ENCODE results near the gene APBA1. TPM values are rescaled to one million over a fixed set of nuclear protein-coding genes. Genes with fewer than 3 reads are reported as not detected.
A peak's percentile ranks its signal among the peaks of the same experiment; 100 is the strongest.

The APBA1 gene
- total and polyA plus RNA-seq, 2 of the 8 experiments (the other 6 are each of a cell fraction or from before 2014, with no cell fraction given): 0.36 to 0.60 TPM

GRCh38 chr9:69395718-69396117 lies 276.5 kb downstream of the APBA1 start:
- DNase-seq (ENCODE audit: low read depth in 1 of 2, low spot score in 2 of 2) (no peak), FAIRE-seq (no peak)
- H3K36me3 ChIP-seq (ENCODE audit: control insufficient read depth in 2 of 4, insufficient read depth in 4 of 4, low read length in 3 of 4): peaks cover 0 to 4% (median 2%) of the 10 kb centered on the region in 4 experiments; a peak in 3 of 8 replicates
- H2BK12ac ChIP-seq (ENCODE audit: low read depth, low read length): no peak overlapping the region; the same call in 1 of the 2 replicates
- ChIA-PET CTCF (ENCODE audit: partially characterized antibody) (interaction anchor here (0.6 to 1.2 kb wide), 2 partner anchors 89 to 135 kb away, joined by 3 read pairs; no protein-coding TSS in a partner anchor), POLR2A (ENCODE audit: partially characterized antibody) (no interaction called here)
- no peaks in the 10 kb centered on the region for H3K79me1 ChIP-seq (ENCODE audit: low read depth, low read length)
- no peak overlapping the region for H2AK5ac ChIP-seq (ENCODE audit: low read depth, low read length)
- H3K4me1 ChIP-seq (replicated peaks in 1 of 4; ENCODE audit: control insufficient read depth in 3 of 4, insufficient read depth in 4 of 4, low read length in 3 of 4): peaks cover 0 to 2% (median 0%) of the 10 kb centered on the region in 4 experiments; a peak in 1 of 7 replicates
- H4K5ac ChIP-seq (ENCODE audit: insufficient read length, low read depth, low read length): no peak overlapping the region
- no peak overlapping the region for H2BK20ac ChIP-seq (ENCODE audit: low read length)
- 97% methylated on average over 5 of the region's 5 CpGs; no CpG with 5 or more reads in 1 of the 2 experiments for WGBS, 2 experiments (ENCODE audit: extremely low coverage in 1 of 2, insufficient coverage in 1 of 2, insufficient read length in 1 of 2, insufficient replicate concordance in 2 of 2, low coverage in 1 of 2, low lambda C conversion rate in 2 of 2, missing lambda C conversion rate in 1 of 2)
- H3K9me3 ChIP-seq (ENCODE audit: insufficient read depth in 2 of 2, low read depth in 1 of 2, low read length in 1 of 2): no peaks in the 10 kb centered on the region
- no peaks in the 10 kb centered on the region for H4K20me1 ChIP-seq (replicated peaks in 1 of 2; ENCODE audit: control insufficient read depth in 1 of 2, insufficient read depth in 2 of 2, low read length in 2 of 2)
- H4K91ac ChIP-seq (replicated peaks; ENCODE audit: insufficient read length, low read length): no peak overlapping the region
- H3K4me3 ChIP-seq (ENCODE audit: extremely low read depth in 1 of 4, insufficient read depth in 2 of 4, low read depth in 3 of 4, low read length in 4 of 4): no peak overlapping the region
- no peak overlapping the region for H3K4ac ChIP-seq (replicated peaks; ENCODE audit: insufficient read length, low read depth, low read length)
- H4K8ac ChIP-seq (ENCODE audit: extremely low read depth, insufficient read depth, low read length): no peak overlapping the region
- H2BK5ac ChIP-seq (ENCODE audit: low read depth, low read length): 0 out of 2 replicates have a peak overlapping the region, but pooled peaks have one; percentile 26
- H3K27ac ChIP-seq (ENCODE audit: low read depth, low read length): no peak overlapping the region
- H3K23ac ChIP-seq (ENCODE audit: insufficient read length): no peak overlapping the region
- H3K14ac ChIP-seq (ENCODE audit: insufficient read length): no peak overlapping the region
- H3K9ac ChIP-seq (replicated peaks in 1 of 4; ENCODE audit: extremely low read depth in 1 of 4, low read depth in 3 of 4, low read length in 3 of 4): no peak overlapping the region
- no peak overlapping the region for H2AFZ ChIP-seq (ENCODE audit: low read length)
- H3K23me2 ChIP-seq (ENCODE audit: low read depth, low read length): no peaks in the 10 kb centered on the region
- H2BK15ac ChIP-seq (ENCODE audit: low read length): no peak overlapping the region
- H3K4me2 ChIP-seq (ENCODE audit: insufficient read depth in 1 of 2, low read depth in 2 of 2, low read length in 2 of 2): no peak overlapping the region
- H3K18ac ChIP-seq (ENCODE audit: extremely low read depth, low read length): no peak overlapping the region
- no peaks in the 10 kb centered on the region for H3K79me2 ChIP-seq (ENCODE audit: control insufficient read depth in 1 of 2, insufficient read depth in 2 of 2, low read length in 2 of 2)
- H3K56ac ChIP-seq (replicated peaks; ENCODE audit: insufficient read length, low read depth, low read length): no peak overlapping the region
- H3K27me3 ChIP-seq (replicated peaks in 1 of 4; ENCODE audit: control insufficient read depth in 3 of 4, extremely low read depth in 1 of 4, insufficient read depth in 3 of 4, low read length in 3 of 4): no peaks in the 10 kb centered on the region
- H2BK120ac ChIP-seq (replicated peaks; ENCODE audit: low read depth, low read length): no peak overlapping the region
- TF ChIP-seq SRF (IDR thresholded peaks at IDR 0.05; ENCODE audit: low read depth, low read length) (no peak), CEBPB (IDR thresholded peaks at IDR 0.05; ENCODE audit: low read depth, low read length) (no peak), SP1 (IDR thresholded peaks at IDR 0.05; ENCODE audit: low read depth, low read length) (no peak), KDM4A (IDR thresholded peaks at IDR 0.05; ENCODE audit: low read depth, low read length, severe bottlenecking) (no peak), EP300 (IDR thresholded peaks at IDR 0.05; ENCODE audit: borderline replicate concordance in 1 of 2, low read depth in 2 of 2, low read length in 2 of 2) (no peak), SP2 (IDR thresholded peaks at IDR 0.05; ENCODE audit: low read length) (no peak), POLR2AphosphoS5 (IDR thresholded peaks at IDR 0.05; ENCODE audit: low read depth, low read length) (no peak), RAD21 (IDR thresholded peaks at IDR 0.05 in 1 of 2, conservative IDR thresholded peaks at IDR 0.05 in 1 of 2; ENCODE audit: low read depth in 2 of 2, low read length in 2 of 2) (no peak), USF2 (IDR thresholded peaks at IDR 0.05; ENCODE audit: low read length) (no peak), EZH2 (IDR thresholded peaks at IDR 0.05; ENCODE audit: low read depth, low read length, severe bottlenecking) (no peak), SP4 (IDR thresholded peaks at IDR 0.05; ENCODE audit: low read length) (no peak), SAP30 (IDR thresholded peaks at IDR 0.05; ENCODE audit: insufficient read depth, insufficient replicate concordance, low read length) (no peak), CTBP2 (IDR thresholded peaks at IDR 0.05; ENCODE audit: borderline replicate concordance, insufficient read depth, insufficient read length, low read length) (no peak)

Data from H1 (cell line).